ENCODE data around the gene NBAS. TPM values are rescaled to one million over a fixed set of nuclear protein-coding genes. Genes with fewer than 3 reads are reported as not detected.

The NBAS gene
- total RNA-seq: 19.5 TPM

DNA sequence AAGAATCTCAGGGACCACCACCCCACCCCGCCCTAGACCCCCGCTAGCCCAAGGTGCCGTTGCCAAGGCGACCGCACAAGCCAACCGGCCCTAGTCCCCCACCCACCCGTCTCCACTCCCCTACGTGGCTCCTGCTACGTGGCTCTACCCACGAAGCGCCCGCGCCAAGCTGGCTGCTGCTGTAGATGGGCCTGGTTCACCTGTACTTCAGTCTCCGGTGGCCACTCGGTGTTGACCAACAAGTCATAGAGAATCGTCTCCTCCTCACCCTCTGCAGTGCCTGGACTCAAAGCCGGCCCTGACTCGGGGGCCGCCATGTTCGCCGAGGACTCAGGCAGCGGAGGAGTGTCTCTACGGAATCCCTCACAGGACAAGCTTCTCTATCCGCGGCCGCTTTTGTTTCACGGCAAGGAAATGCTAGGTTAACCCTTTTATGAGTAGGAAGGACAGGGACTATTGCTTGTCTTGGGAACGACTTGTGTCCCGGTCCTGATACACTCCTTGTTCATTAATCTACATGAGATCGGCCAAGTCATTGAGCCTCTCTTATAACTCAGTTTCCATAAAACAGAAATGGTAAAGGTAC, at the start of gene NBAS:
Gene NBAS, minus strand, starts transcription at position 347 of the 586 bp plus-strand sequence. Its CDS starts 30 bp downstream, at position 317.
- DNase-seq (ENCODE audit: low spot score): peak; percentile 90
- ATAC-seq: peak; percentile 98

DNA sequence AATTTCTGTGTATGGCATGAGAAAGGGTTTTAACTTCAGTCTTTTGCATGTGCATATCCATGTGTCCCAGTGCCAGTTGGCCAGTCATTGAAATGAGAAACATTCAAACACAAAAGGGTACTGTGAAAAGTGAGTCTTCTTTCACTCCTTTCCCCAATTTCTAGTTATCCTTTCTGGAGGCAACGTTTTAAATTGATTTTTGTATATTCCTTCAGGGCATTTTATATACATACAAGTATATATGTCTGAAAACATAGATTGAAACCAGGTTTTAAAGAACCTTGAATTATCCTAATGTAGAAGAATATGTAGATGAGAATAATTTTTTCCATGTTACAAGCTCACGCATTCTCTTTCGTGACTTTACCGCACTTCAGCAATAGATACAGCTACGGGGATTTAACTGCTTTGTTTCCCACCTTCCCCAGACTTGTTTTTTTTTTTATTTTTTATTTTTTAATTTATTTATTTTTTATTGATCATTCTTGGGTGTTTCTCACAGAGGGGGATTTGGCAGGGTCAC, 49.4 kb upstream of the NBAS start:
- no peak for ATAC-seq
- DNase-seq (ENCODE audit: low spot score): no peak

GRCh38 chr2:15609341-15610042, 48.4 kb upstream of the NBAS start:
- no peak for DNase-seq (ENCODE audit: low spot score)
- ATAC-seq: no peak

DNA sequence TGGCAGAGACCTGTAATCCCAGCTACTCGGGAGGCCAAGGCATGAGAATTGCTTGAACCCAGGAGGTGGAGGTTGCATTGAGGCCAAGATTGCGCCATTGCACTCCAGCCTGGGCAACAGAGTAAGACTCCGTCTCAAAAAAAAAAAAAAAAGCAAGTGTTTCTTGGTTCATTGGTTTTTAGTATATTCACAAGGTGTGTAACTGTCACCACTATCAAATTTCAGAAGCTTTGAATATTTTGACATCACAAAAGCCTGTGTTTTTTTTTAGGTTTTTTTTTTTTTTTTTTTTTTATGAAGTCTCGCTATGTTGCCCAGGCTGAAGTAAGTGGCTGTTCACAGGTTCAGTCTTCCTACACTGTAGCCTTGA, 47.2 kb upstream of the NBAS start:
- no peak for ATAC-seq

GRCh38 chr2:15607709-15608391, 46.7 kb upstream of the NBAS start:
- DNase-seq (ENCODE audit: low spot score) (no peak), ATAC-seq (no peak)

More for the DNA sequence above, 47.2 kb upstream of the NBAS start:
- no peak for DNase-seq (ENCODE audit: low spot score)

- ATAC-seq: no peak
- no peak for DNase-seq (ENCODE audit: low spot score)
Measured at GRCh38 chr2:15606481-15607441, 45.6 kb upstream of the NBAS start.

DNA sequence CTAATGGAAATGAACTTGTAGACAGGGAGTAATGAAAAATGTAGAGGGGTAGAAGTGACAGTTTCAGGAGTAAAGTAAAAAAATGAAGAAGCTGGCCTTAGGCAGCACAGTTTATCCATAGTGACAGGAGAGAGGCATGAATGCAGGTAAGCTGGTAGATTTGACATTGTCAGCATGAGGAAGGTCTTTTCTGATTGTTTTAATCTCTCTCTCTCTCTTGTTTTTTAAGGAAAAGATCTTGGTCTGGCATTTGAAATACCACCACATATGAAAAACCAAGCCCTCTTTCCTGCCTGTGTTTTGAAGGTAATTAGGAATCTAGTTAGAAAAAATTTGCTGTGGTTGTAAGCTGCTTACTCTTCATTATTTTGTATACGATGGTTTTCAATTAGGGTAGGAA, 44.6 kb upstream of the NBAS start:
- DNase-seq (ENCODE audit: low spot score) (no peak), ATAC-seq (no peak)

- DNase-seq (ENCODE audit: low spot score) (no peak), ATAC-seq (no peak)
Measured at GRCh38 chr2:15603948-15604347, 42.8 kb upstream of the NBAS start.

GRCh38 chr2:15603044-15603765, 42.1 kb upstream of the NBAS start:
- DNase-seq (ENCODE audit: low spot score) (no peak), ATAC-seq (no peak)

- DNase-seq (ENCODE audit: low spot score): no peak
- no peak for ATAC-seq
Measured at GRCh38 chr2:15602393-15602792, 41.3 kb upstream of the NBAS start.

GRCh38 chr2:15601681-15602080, 40.5 kb upstream of the NBAS start:
- ATAC-seq (no peak), DNase-seq (ENCODE audit: low spot score) (no peak)

- DNase-seq (ENCODE audit: low spot score): no peak
- no peak for ATAC-seq
Measured at GRCh38 chr2:15599994-15600393, 38.9 kb upstream of the NBAS start.

DNA sequence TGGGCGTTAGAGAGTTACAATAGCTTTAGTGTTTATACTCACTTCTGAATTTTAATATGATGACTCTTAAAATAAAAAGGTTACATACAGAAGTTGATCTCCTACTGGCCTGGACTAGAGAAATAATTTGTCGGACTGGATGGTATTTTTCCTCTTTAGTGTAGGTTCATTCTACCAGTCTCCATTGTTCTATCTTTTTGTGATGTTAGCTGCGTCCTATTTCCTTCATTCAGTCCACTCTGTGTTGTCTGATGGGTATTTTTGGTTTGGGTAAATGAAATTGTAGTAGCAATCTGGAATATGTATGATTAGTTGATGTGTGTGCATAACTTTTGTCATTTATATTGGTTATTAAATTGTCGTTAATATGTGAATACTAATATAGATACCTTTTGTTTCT, 35.8 kb upstream of the NBAS start:
- ATAC-seq (no peak), DNase-seq (ENCODE audit: low spot score) (no peak)

DNA sequence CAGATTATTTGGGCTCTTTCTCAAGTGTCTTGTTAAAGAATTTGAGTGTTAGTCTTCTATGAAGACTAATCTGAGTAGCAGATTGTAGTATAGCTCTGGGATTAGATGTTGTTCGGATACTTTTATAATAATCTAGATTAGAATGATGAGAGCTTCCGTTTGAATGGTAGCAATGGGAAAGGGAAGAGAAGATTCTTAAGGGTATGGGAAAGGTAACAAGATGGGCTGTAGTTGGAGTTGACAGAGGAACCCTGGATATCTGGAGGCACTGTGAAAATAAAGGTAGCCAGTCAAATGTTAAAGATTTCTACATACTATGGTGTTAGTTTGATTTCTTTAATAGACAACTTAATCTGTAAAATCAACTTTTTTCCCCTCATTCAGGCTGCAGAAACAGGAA, 35.2 kb upstream of the NBAS start:
- DNase-seq (ENCODE audit: low spot score) (no peak), ATAC-seq (no peak)

DNA sequence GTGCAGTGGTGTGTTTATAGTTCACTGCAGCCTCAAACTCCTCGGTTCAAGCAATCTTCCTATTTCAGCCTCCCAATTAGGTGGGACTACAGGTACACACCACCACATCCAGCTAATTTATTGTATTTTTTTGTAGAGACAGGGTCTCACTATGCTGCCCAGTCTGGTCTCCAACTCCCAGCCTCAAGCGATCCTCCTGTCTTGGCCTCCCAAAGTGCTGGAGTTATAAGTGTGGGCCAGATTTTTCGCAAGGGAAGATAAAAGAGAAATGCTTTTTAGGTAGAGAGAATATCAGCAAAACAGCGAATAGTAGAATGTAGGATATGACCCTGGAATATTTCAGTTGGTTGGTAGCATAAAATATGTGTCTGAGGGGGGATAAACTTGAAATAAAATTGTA, 34.8 kb upstream of the NBAS start:
- DNase-seq (ENCODE audit: low spot score) (no peak), ATAC-seq (no peak)

- DNase-seq (ENCODE audit: low spot score): no peak
- ATAC-seq: no peak
Measured at GRCh38 chr2:15595342-15595905, 34.3 kb upstream of the NBAS start.

- no peak for ATAC-seq
Measured at GRCh38 chr2:15594291-15595256, 33.4 kb upstream of the NBAS start.

DNA sequence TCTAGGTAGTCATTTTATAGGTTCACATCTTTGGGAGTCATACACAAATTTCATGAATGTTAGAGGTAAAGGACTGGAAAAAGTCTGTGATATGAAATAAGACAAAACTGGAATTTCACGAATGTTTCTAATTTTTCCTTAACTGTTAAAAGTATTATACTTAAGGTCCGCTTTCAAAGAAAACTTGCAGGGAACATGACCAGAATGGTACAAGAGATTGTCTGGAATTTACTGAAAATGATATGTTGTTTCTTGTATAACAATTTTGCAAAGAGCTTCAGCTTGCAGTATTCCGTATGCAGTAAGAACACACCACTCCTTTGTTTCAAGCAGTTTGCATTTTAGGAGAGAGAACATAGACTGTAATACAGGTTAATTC, 32.2 kb upstream of the NBAS start:
- ATAC-seq (no peak), DNase-seq (ENCODE audit: low spot score) (no peak)

More at GRCh38 chr2:15594291-15595256, 33.4 kb upstream of the NBAS start:
- no peak for DNase-seq (ENCODE audit: low spot score)

All from left lobe of liver (tissue), 2 donors.